Left lung (tissue), 10 donors: ENCODE measurements around the gene TFPI. TPM values are rescaled to one million over a fixed set of nuclear protein-coding genes. Genes with fewer than 3 reads are reported as not detected.

Source experiments
- ATAC-seq: fragments of 200-7000 bp; cut with Tn5 transposase; one replicate; pipeline ENCODE4 v1.9.1; 2020; ENCODE audit warnings: moderate library complexity
- DNase-seq, 4 donors: peaks; one replicate each; pipeline ENCODE4 v3.0.0-alpha.2; 2013 to 2020
- H3K27ac ChIP-seq, 2 donors: fragments of 200-600 bp; sonication (generic) in 1 of 2; one replicate each; pipeline versions ENCODE4 v1.5.0 to v1.8.0; 2020 to 2021
- H3K27me3 ChIP-seq, 2 donors: fragments of 200-600 bp; sonication (generic) in 1 of 2; one replicate each; pipeline versions ENCODE4 v1.5.0 to v1.8.0; 2020 to 2021
- H3K36me3 ChIP-seq, 2 donors: fragments of 200-600 bp; sonication (generic) in 1 of 2; one replicate each; pipeline versions ENCODE4 v1.5.0 to v1.8.0; 2020 to 2021
- H3K4me1 ChIP-seq, 2 donors: fragments of 200-600 bp; one replicate each; pipeline ENCODE4 v1.8.0; 2021
- H3K4me3 ChIP-seq, 2 donors: fragments of 200-600 bp; sonication (generic) in 1 of 2; one replicate each; pipeline versions ENCODE4 v1.5.0 to v1.8.0; 2020 to 2021; ENCODE audit warnings: mild to moderate bottlenecking in 1 of 2
- H3K9me3 ChIP-seq, 2 donors: fragments of 200-600 bp; sonication (generic) in 1 of 2; one replicate each; pipeline versions ENCODE4 v1.5.0 to v1.8.0; 2020 to 2021
- intact Hi-C, 2 donors: fragments of 100-400 bp; cut with DNase I; formaldehyde crosslinking; loops; one replicate each; pipeline versions ENCODE4 v1.11.2 to v1.14.2; 2022
- polyA plus RNA-seq, 6 donors: library from polyadenylated mRNA; unstranded; fragments of 120-200 nt; gene quantifications; one replicate each; pipeline ENCODE4 v1.2.1, GENCODE V29; 2013; ENCODE audit not compliant: insufficient read length in 6 of 6
- total RNA-seq, 2 donors: library from RNA; stranded (reverse); fragmentation: NEBNext Ultra II Directional; extraction: Animal tissue kit (Norgen Biotek cat#: 25700); gene quantifications; one replicate each; pipeline ENCODE4 v1.2.1, GENCODE V29; 2021
- TF ChIP-seq, protein P1 (sequence below), 2 donors: fragments of 200-600 bp; sonication (generic) in 1 of 2; IDR thresholded peaks; one replicate each; pipeline versions ENCODE4 v1.5.0 to v1.8.0; 2021; ENCODE audit warnings: antibody characterized with exemption in 2 of 2
- donor health status: DM: no; HTN: yes; CAD: no.
- donor health status: DM: no; HTN: no; CAD: no.

TFPI gene
- total and polyA plus RNA-seq, 8 donors: 132 to 300 (median 163) TPM

DNA sequence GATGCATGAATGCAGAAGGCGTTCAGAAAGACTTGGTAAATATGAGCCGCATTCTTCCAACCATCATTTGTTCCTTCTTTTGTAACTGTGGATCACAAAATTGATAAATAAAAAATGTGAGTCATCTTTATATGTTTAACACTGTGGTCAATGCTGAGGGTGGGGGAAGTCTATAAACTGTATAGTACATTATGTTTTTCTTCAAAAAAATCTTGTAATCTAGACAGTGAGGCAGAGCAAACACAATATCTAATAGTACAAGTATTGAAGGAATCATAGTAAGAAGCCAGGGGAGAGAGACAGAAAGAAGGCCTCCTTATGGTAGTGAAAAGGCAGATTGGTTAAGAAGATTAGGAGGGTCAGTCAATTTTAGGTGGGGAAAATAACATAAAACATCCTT is 75.5 kb downstream of the TFPI start:
- H3K4me3 ChIP-seq: no peak overlapping the region
- H3K27me3 ChIP-seq: no peaks in the 10 kb centered on the region
- intact Hi-C loops: no loop called here
- no peak for ATAC-seq
- TF ChIP-seq, protein P1, sequence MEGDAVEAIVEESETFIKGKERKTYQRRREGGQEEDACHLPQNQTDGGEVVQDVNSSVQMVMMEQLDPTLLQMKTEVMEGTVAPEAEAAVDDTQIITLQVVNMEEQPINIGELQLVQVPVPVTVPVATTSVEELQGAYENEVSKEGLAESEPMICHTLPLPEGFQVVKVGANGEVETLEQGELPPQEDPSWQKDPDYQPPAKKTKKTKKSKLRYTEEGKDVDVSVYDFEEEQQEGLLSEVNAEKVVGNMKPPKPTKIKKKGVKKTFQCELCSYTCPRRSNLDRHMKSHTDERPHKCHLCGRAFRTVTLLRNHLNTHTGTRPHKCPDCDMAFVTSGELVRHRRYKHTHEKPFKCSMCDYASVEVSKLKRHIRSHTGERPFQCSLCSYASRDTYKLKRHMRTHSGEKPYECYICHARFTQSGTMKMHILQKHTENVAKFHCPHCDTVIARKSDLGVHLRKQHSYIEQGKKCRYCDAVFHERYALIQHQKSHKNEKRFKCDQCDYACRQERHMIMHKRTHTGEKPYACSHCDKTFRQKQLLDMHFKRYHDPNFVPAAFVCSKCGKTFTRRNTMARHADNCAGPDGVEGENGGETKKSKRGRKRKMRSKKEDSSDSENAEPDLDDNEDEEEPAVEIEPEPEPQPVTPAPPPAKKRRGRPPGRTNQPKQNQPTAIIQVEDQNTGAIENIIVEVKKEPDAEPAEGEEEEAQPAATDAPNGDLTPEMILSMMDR (IDR thresholded peaks at IDR 0.05): no peak
- no peak overlapping the region for H3K27ac ChIP-seq
- DNase-seq: no peak
- no peaks in the 10 kb centered on the region for H3K9me3 ChIP-seq
- H3K4me1 ChIP-seq: peaks cover 0 to 7% of the 10 kb centered on the region in 2 donors
- H3K36me3 ChIP-seq: peaks cover 0 to 26% of the 10 kb centered on the region in 2 donors

DNA sequence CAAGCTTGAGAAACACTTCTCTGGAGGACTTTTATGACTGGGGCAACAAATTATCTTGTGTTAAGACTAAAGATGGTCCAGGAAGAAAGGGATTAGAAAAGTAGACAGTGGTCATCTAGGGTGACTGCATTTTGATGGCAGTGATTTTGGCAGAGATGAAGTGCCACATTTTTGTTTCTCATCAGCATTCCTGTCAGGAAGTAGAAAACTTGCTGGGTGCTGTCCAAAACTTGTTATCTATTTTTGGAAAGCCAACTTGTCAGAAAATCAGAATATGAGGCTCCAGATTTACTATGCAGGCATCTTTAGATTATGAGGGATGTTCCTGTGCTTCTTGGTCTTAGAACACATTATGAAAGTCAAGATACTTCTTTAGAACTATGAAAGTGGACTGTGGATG is 77.2 kb downstream of the TFPI start:
- H3K27me3 ChIP-seq: no peaks in the 10 kb centered on the region
- no peak overlapping the region for H3K4me3 ChIP-seq
- no peak for DNase-seq
- H3K36me3 ChIP-seq: peaks cover 0 to 20% of the 10 kb centered on the region in 2 donors
- H3K9me3 ChIP-seq: no peaks in the 10 kb centered on the region
- TF ChIP-seq, protein P1 (IDR thresholded peaks at IDR 0.05): no peak
- ATAC-seq: no peak
- no peak overlapping the region for H3K27ac ChIP-seq
- intact Hi-C loops: no loop called here
- H3K4me1 ChIP-seq: peaks cover 0 to 7% of the 10 kb centered on the region in 2 donors

DNA sequence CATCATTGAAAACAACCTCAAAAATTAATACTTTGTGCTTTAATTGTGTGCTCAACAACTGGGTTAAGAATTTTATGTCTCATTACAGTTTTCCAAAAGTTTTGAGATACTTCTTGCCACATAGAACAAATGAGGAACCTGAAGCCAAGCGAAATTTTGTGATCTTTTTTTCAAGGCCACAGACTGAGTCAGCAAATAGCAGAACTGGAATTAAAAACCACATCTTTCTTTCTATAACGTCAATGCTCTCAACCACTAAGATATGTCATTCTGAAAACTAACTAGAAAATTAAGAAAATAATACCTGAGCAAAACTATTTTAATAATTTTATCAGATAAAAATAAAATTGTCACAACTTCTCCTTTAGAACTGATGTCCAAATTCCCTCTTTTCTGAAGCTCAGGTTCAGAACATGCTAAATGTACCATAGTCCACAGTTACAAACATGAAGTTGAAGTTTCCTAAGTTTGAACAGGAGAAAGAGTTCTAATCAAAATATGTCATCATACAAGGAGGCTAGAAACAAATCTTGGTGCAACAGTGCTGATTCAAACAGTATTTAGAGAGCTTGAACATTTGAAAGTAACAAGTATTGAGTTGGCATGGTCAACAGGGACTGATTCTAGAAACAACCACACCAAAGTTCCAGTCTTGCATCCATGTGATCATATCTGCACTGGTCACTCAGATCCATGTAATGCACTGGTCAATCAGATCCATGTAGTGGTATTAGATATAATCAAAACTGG is 78.6 kb downstream of the TFPI start:
- DNase-seq (no peak), ATAC-seq (peak; percentile 56)
- intact Hi-C loops: no loop called here
- H3K36me3 ChIP-seq: peaks cover 0 to 20% of the 10 kb centered on the region in 2 donors
- TF ChIP-seq, protein P1 (IDR thresholded peaks at IDR 0.05): no peak
- no peak overlapping the region for H3K4me3 ChIP-seq
- H3K9me3 ChIP-seq: no peaks in the 10 kb centered on the region
- no peak overlapping the region for H3K27ac ChIP-seq
- H3K27me3 ChIP-seq: no peaks in the 10 kb centered on the region
- H3K4me1 ChIP-seq: peaks cover 0 to 7% of the 10 kb centered on the region in 2 donors

DNA sequence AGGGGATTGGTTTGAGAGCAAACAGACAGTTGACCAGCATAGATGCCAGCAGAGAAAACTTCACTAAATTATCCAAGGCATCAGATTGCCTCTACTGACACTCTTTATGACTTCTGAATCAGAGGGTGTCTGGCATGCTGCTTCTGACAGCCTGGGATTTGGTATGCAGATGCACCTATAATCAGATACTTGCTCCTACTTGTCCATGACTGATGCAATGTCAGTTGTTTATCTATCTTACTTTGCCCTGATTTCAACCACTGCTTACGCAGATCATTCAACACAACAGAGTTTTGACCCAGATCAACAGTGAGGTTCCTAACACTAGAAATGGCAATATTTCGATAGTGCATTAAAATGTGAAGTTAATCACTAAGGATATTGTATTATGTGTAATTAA is 83.5 kb downstream of the TFPI start:
- intact Hi-C loops: no loop called here
- Histone ChIP-seq H3K4me3 (no peak overlapping the region), H3K4me1 (no peaks in the 10 kb centered on the region), H3K9me3 (no peaks in the 10 kb centered on the region), H3K36me3 (peaks cover 0 to 7% of the 10 kb centered on the region in 2 donors), H3K27ac (no peak overlapping the region), H3K27me3 (no peaks in the 10 kb centered on the region)
- DNase-seq (no peak), ATAC-seq (no peak)
- TF ChIP-seq, protein P1 (IDR thresholded peaks at IDR 0.05): no peak

DNA sequence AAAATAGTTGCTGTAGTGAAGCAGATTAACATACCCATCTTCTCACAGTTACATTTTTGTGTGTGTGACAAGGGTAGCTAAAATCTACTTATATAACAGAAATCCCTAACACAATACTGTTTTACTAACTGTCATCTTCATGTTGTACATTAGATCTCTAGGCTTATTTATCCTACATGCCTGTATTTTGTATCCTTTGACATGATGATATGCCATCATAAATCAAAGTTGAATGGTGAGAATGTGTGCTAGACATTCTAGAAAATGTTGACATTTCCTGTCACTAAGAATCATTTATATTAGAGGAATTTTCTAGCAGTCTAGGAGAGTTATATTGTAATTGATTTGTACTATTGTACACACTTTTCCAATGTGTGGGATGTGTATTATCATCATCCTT is 84.7 kb downstream of the TFPI start:
- TF ChIP-seq, protein P1 (IDR thresholded peaks at IDR 0.05): no peak
- Histone ChIP-seq H3K9me3 (no peaks in the 10 kb centered on the region), H3K4me3 (no peak overlapping the region), H3K27ac (no peak overlapping the region), H3K4me1 (no peaks in the 10 kb centered on the region), H3K27me3 (no peaks in the 10 kb centered on the region), H3K36me3 (peaks cover 0 to 7% of the 10 kb centered on the region in 2 donors)
- intact Hi-C loops: no loop called here
- DNase-seq (no peak), ATAC-seq (no peak)
